Activated naive CD4-positive, alpha-beta T cell treated with Interleukin-2 at 50 U/mL for 16 hours (primary cell): Measurements from ENCODE around the gene ARID3A.
"Not testable (repeated sequence)": the region's sequence is repeated elsewhere in the genome, so short reads cannot be mapped to it uniquely, and the experiment has no call there.

Source experiments
- DNase-seq: peaks from one replicate; pipeline ENCODE4 v3.0.0-alpha.2; 2020

Gene ARID3A

DNA sequence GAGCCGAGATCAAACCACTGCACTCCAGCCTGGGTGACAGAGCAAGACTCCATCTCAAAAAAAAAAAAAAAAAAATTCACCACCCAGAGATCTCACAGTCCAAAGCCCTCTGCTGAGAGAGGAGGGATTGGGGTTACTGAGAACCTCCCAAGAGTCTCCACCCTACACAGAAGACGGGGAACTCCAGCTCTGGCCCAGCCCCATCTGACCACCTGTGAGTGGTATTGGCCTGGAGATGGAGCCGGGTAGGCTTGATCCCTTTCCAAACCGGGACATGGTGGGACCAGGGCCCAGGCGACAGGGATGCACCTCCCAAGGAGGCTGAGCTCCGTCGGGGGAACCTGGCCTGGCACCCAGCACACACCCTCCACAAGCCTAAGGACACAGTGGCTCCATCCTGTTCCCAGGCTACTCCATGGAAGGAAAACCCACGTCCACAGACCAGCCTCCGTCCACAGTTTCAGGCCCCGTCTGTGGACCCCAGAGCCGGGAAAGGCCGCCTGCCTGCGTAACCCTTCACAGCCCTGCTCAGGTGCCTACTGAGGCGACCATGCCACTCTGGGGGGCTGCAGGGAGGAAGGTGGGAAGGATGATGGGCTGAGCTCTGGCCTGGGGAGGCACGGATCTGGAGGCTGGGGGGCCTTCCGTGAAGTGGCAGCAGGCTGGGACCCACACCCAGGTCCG, 93.2 kb downstream of the ARID3A start:
- no peak for DNase-seq

DNA sequence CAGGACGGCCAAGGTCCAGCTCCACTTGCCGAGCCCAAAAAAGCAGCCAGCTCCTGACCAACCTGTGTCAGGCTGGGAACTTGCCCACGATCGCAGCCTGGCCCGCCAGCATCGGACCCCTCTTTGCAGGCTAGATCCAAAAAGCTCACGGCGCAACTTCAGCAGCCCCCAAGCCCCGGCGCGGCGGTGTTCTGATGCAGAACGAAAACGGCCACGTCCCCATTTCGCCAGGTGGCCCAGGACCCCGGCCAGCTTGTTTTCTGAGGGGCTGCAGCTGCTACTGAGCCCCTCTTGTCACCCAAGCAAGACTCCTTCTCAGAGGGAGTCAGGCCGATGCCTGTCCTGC, 93.8 kb downstream of the ARID3A start:
- DNase-seq, result no peak

GRCh38 chr19:1019980-1020867, 94.4 kb downstream of the ARID3A start:
- no peak for DNase-seq

DNA sequence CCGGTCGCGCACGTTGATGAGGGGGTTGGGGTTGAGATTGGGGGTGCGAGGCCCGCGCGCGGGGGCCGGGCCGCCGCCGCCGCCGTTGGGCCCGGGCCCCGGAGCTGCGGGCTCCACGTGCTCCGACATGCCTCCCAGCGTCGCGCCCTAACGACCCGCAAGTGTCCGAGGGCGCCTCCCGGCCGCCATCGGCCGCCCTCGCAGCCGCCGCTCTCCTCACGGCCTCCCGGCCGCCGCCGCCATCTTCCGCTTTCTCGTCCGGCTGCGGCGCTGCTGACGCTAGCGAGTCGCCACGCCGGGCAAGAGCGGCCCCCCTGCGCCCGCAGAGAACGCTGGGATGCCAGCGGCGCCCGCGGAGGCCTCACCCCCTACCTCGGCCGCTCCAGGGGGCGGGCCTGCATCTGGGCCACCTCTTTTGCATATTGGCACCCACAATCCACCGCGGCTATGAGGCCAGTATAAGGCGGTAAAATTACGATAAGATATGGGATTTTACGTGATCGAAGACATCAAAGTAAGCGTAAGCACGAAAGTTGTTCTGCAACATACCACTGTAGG, 95.1 kb downstream of the ARID3A start, which contains the start of gene TMEM259:
TMEM259 (minus strand) TSS at position 256 of the 558 bp plus-strand sequence; CDS start at position 129, 127 bp downstream.
- peak; percentile 98 for DNase-seq

DNA sequence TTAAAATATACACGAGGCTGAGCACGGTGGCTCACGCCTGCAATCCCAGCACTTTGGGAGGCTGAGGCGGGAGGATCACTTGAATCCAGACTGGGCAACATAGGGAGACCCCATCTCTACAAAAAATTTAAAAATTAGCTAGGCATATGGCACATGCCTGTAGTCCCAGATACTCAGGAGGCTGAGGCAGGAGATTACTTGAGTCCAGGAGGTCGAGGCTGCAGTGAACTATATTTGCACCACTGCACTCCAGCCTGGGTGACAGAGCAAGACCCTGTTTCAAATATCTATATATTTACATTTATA, 98.0 kb downstream of the ARID3A start:
- not testable (repeated sequence) for DNase-seq

DNA sequence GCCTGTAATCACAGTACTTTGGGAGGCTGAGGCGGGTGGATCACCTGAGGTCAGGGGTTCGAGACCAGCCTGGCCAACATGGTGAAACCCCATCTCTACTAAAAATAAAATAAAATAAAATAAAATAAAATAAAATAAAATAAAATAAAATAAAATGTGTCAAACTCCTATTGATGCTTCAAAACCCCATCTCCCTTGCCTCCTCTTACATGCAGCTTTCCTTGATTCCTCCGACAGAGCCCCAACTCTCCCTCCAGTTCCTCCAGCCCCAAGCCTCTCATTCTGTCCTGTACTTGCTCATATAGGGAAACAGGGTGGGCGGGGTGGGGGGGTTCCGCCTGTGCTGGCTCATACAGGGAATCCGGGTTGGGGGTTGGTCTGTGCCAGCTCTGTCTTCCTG, 99.2 kb downstream of the ARID3A start:
- not testable (repeated sequence) for DNase-seq
